ENCODE measurements around the gene ACKR3. TPM values are rescaled to one million over a fixed set of nuclear protein-coding genes. Genes with fewer than 3 reads are reported as not detected.
A peak's percentile ranks its signal among the peaks of the same experiment; 100 is the strongest.

ACKR3 gene
- total RNA-seq, 2 experiments from 2014 or later, result 5.4 to 6.4 TPM

DNA sequence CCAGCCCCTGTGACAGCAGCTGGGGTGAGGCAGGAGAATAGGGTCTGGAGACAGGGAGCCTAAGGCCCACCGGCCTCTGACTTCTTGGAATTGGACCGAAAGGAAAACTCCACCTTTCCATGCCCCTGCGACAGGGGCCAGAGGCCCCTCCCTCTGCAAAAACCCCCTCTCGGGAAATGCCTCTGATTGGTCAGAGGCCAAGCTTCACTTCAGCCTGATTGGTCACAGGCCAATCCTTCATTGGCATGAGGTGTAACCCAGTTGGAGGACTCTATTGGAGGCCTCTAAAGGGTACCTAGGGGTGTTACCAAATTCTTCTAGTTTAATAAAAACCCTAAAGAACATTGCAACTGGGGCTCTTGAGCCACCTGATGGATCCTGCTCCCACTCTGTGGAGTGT is 5.7 kb upstream of the ACKR3 start:
- Mint-ChIP-seq H3K4me3 (no peak overlapping the region), H3K36me3 (ENCODE audit: low read depth) (peaks cover 35% of the 10 kb centered on the region), H3K4me1 (peaks cover 30% of the 10 kb centered on the region), H3K27me3 (peaks cover 3% of the 10 kb centered on the region), H3K27ac (no peak overlapping the region), H3K9me3 (peaks cover 3% of the 10 kb centered on the region)
- DNase-seq, result no peak
- ChIA-PET CTCF (no interaction called here), POLR2A (interaction anchor here (1.0 kb wide), 1 partner anchor 27 kb away, joined by 3 read pairs; no protein-coding TSS in a partner anchor)

- peaks cover 32% of the 10 kb centered on the region for H3K4me1 Mint-ChIP-seq
- H3K27me3 Mint-ChIP-seq, result peaks cover 3% of the 10 kb centered on the region
- H3K27ac Mint-ChIP-seq, result no peak overlapping the region
- POLR2A ChIA-PET, result no interaction called here
- peaks cover 34% of the 10 kb centered on the region for H3K36me3 Mint-ChIP-seq (ENCODE audit: low read depth)
- no peak overlapping the region for H3K4me3 Mint-ChIP-seq
- H3K9me3 Mint-ChIP-seq, result peaks cover 3% of the 10 kb centered on the region
- CTCF ChIA-PET, result no interaction called here
- no peak for DNase-seq
These were observed 4.4 kb upstream of the ACKR3 start for GRCh38 chr2:236565212-236565611.

GRCh38 chr2:236565879-236566402 is 3.7 kb upstream of the ACKR3 start:
- DNase-seq, result no peak
- POLR2A ChIA-PET, result no interaction called here
- Mint-ChIP-seq H3K27me3 (peaks cover 3% of the 10 kb centered on the region), H3K27ac (no peak overlapping the region), H3K36me3 (ENCODE audit: low read depth) (peaks cover 30% of the 10 kb centered on the region), H3K4me3 (no peak overlapping the region), H3K9me3 (peaks cover 3% of the 10 kb centered on the region), H3K4me1 (peaks cover 35% of the 10 kb centered on the region)
- CTCF ChIA-PET, result no interaction called here

DNA sequence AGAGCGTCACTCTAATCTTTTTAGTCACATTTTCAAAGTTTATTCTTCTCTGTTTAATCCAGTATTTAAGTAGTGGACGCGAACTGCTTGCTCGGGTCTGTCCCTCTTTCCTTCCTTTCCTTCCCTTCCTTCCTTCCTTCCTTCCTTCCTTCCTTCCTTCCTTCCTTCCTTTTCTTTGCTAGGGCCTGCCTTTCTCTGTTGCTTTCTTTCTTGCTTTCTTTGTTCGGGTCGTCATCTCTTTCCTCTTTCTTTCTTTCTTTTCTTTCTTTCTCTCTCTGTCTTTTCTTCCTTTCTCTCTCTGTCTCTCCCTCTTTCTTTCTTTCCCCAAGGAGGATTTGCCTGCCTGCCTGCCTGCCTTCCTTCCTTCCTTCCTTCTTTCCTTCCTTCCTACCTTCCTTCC is 3.0 kb upstream of the ACKR3 start:
- no peak overlapping the region for H3K4me3 Mint-ChIP-seq

GRCh38 chr2:236568068-236568921 is 1.3 kb upstream of the ACKR3 start:
- H3K27ac Mint-ChIP-seq, result peak overlapping the region; percentile 36
- H3K4me3 Mint-ChIP-seq, result peak overlapping the region; percentile 53
- CTCF ChIA-PET, result interaction anchor here (1.2 to 3.1 kb wide), 4 partner anchors 8 to 60 kb away, joined by 3 to 37 read pairs (median 6); no protein-coding TSS in a partner anchor
- peaks cover 3% of the 10 kb centered on the region for H3K27me3 Mint-ChIP-seq
- H3K4me1 Mint-ChIP-seq, result peaks cover 35% of the 10 kb centered on the region
- POLR2A ChIA-PET, result no interaction called here
- H3K9me3 Mint-ChIP-seq, result no peaks in the 10 kb centered on the region
- H3K36me3 Mint-ChIP-seq (ENCODE audit: low read depth), result peaks cover 9% of the 10 kb centered on the region
- peak; percentile 35 for DNase-seq

More for the DNA sequence above, 3.0 kb upstream of the ACKR3 start:
- no peak for DNase-seq
- Mint-ChIP-seq H3K36me3 (ENCODE audit: low read depth) (peaks cover 26% of the 10 kb centered on the region), H3K27ac (peak overlapping the region; percentile 73), H3K27me3 (peaks cover 3% of the 10 kb centered on the region), H3K9me3 (peaks cover 3% of the 10 kb centered on the region), H3K4me1 (peaks cover 35% of the 10 kb centered on the region)
- ChIA-PET POLR2A (no interaction called here), CTCF (no interaction called here)

DNA sequence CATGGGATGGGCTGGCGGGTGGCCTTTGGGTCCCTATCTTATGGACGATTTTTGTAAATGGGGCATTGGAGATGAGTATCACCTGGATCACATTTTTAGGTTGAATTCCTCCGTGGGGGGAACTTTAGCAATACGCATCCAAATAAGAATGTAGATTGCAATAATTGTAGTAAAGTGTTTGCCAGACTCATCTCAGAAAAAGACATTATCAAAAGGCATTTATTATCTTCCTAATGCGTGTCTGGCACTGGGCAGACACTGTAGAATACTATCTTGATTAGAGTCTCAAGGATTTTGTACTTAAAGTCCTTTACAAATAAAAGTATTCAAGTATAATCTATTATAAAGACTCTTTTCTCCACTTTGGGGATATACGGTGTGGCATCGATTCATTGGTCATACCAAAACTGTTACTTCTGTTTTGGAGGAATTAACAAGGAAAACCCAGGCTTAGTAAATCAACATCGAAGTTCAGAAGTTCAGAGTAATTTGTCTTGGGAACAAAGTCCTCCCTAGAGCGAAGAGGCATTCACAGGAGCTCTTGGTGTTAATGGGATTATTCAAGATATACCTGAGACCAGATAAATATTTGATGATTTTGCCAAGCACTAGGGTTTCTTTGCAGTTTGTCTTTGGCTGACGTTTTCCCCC is 578 bp upstream of the ACKR3 start:
- Mint-ChIP-seq H3K4me1 (peaks cover 35% of the 10 kb centered on the region), H3K36me3 (ENCODE audit: low read depth) (peaks cover 7% of the 10 kb centered on the region), H3K27me3 (peaks cover 3% of the 10 kb centered on the region), H3K27ac (no peak overlapping the region), H3K9me3 (no peaks in the 10 kb centered on the region), H3K4me3 (peak overlapping the region; percentile 26)
- CTCF ChIA-PET, result interaction anchor here (1.0 to 3.1 kb wide), 8 partner anchors 8 to 64 kb away, joined by 3 to 37 read pairs (median 4); no protein-coding TSS in a partner anchor
- no peak for DNase-seq
- POLR2A ChIA-PET, result no interaction called here

DNA sequence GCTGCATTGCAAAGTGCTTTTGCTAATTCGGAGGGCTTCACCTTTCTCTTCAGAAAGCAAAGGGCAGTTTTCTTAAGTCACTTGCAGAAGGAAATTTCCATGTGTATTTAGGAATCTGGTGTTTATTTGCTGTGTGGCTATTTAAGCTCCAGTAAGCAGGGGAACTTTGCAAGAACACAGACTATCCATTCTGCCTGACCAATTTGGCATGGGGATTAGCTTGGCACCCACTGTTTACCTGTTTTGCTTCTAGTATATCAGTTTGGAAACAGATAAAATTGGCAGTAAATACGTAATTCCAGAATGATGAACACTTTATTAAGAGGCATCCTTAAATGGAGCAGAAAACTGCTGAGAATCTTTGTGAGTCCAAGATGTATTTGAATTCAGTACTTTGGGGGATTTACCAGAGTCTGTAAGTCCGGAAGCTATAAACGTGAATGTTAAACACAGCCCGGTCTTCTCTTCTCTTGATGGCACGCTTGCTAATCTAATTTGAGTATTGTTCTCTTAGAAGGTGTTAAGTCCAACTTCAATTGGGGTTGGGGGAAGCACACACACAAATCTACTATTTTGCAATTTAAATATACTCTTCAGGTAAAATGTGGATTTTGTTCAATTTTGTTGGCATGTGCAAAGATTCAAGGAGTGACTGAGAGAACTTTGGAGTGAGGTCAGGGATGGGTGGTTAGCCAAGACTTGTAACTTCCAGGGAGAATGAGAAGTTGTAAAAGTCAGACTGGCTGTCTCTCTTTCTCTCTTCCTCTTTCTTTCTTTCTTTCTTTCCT is 650 bp downstream of the ACKR3 start:
- ChIA-PET POLR2A (no interaction called here), CTCF (interaction anchor here (0.7 to 3.1 kb wide), 10 partner anchors 10 to 499 kb away, joined by 3 to 37 read pairs (median 3); no protein-coding TSS in a partner anchor)
- H3K27me3 Mint-ChIP-seq, result peaks cover 3% of the 10 kb centered on the region
- H3K4me1 Mint-ChIP-seq, result peaks cover 35% of the 10 kb centered on the region
- no peak overlapping the region for H3K4me3 Mint-ChIP-seq
- H3K27ac Mint-ChIP-seq, result no peak overlapping the region
- H3K36me3 Mint-ChIP-seq (ENCODE audit: low read depth), result peaks cover 7% of the 10 kb centered on the region
- DNase-seq, result no peak
- no peaks in the 10 kb centered on the region for H3K9me3 Mint-ChIP-seq

DNA sequence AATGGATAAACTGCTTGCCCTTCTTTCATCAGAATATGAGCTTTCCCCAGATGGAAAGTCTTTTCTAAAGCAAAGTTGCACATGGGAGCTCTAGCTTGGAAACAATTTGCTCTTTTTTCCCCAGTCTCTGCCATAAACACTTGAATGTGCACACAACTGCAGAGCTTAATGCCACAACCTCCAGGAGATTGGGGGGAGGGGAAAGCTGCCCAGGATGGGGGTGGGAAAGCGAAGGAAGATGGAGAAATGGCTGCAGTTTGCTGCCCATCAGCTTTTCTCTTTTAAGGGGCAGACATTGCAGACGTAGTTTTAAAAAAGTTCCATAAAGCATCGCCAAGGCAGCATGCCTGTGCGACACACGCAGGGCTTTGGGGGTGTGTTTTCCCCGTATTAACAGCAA is 1.5 kb downstream of the ACKR3 start:
- no peak for DNase-seq
- Mint-ChIP-seq H3K36me3 (ENCODE audit: low read depth) (peaks cover 7% of the 10 kb centered on the region), H3K27ac (peak overlapping the region; percentile 13), H3K9me3 (no peaks in the 10 kb centered on the region), H3K4me3 (no peak overlapping the region), H3K4me1 (peaks cover 35% of the 10 kb centered on the region), H3K27me3 (peaks cover 3% of the 10 kb centered on the region)
- POLR2A ChIA-PET, result no interaction called here
- CTCF ChIA-PET, result interaction anchor here (0.6 to 1.1 kb wide), 4 partner anchors 49 to 149 kb away, joined by 3 read pairs; no protein-coding TSS in a partner anchor

DNA sequence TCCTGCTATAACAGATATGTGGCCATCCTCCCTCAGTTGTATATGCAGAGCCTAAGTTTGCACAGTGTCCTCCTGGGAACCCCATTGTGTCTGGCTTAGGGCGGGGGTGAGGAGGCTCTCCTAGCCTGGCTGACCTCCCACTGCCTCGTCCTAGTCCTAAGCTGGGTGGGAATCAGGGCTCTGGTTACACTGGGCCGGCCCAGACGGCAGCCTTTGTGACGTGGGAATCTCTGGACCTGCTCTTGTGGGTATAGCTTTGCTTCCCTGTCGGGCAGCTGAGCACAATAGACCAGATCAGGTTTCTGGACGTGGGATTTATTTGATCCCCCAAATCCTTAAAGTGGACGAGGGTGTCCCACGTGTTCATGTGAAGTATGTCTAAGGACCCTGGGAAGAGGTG is 2.9 kb downstream of the ACKR3 start:
- DNase-seq, result no peak
- Mint-ChIP-seq H3K9me3 (no peaks in the 10 kb centered on the region), H3K36me3 (ENCODE audit: low read depth) (peaks cover 5% of the 10 kb centered on the region), H3K4me1 (peaks cover 28% of the 10 kb centered on the region), H3K27me3 (peaks cover 3% of the 10 kb centered on the region), H3K27ac (no peak overlapping the region), H3K4me3 (no peak overlapping the region)
- ChIA-PET CTCF (no interaction called here), POLR2A (interaction anchor here (0.6 kb wide), 1 partner anchor 17 kb away, joined by 3 read pairs; no protein-coding TSS in a partner anchor)

DNA sequence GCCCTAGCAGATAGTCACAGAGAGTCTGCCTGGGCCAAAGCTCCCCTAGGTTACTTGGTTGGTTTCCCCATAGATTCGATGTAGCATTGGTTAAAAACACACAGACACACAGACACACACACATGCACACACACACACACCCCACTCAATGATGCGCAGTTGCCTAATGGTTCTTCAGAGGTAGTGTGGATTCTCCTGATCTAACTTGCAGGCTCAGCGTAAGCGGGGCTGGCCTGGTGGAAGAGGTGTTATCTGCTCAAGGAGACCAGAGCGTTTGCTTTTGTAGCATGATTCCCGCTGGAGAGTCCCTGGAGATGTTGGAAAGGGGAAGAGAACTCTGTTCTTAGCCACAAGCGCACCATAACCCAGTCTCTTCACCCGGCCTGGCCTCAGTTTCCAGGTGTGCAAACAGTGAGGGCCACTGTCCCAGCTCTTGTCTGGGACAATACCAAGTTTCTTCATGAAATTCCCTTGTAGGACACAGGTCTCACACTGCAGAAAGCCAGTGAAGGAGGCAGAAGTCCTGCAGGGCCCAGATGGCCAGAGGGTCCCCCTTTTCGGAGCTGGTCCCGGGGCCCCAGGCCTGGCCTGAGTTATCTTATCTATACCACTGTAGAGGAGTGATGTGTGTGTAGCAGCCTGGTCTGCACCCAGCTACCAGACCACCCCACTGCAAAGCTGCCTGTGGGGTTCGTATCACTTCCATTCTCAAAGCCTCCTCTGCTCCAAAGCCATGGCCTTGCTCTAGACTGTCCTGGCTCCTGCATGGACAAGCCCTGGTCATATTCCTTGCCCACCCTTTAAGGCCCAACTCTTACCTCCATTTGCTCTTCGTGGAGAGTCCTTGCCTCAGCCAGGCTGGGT is 3.7 kb downstream of the ACKR3 start:
- no peak for DNase-seq
- ChIA-PET POLR2A (interaction anchor here (0.6 kb wide), 1 partner anchor 16 kb away, joined by 3 read pairs; no protein-coding TSS in a partner anchor), CTCF (interaction anchor here (1.0 kb wide), 1 partner anchor 60 kb away, joined by 3 read pairs; no protein-coding TSS in a partner anchor)
- no peaks in the 10 kb centered on the region for H3K9me3 Mint-ChIP-seq
- H3K27ac Mint-ChIP-seq, result no peak overlapping the region
- H3K27me3 Mint-ChIP-seq, result peaks cover 3% of the 10 kb centered on the region
- H3K4me3 Mint-ChIP-seq, result no peak overlapping the region
- peaks cover 22% of the 10 kb centered on the region for H3K4me1 Mint-ChIP-seq
- peaks cover 1% of the 10 kb centered on the region for H3K36me3 Mint-ChIP-seq (ENCODE audit: low read depth)

GRCh38 chr2:236574000-236574399 is 4.4 kb downstream of the ACKR3 start:
- Mint-ChIP-seq H3K36me3 (ENCODE audit: low read depth) (peaks cover 1% of the 10 kb centered on the region), H3K4me3 (no peak overlapping the region), H3K27ac (no peak overlapping the region), H3K4me1 (peaks cover 17% of the 10 kb centered on the region), H3K27me3 (no peaks in the 10 kb centered on the region), H3K9me3 (no peaks in the 10 kb centered on the region)
- ChIA-PET POLR2A (no interaction called here), CTCF (interaction anchor here (1.0 kb wide), 1 partner anchor 61 kb away, joined by 3 read pairs; no protein-coding TSS in a partner anchor)
- no peak for DNase-seq

Measured in activated CD4-positive, alpha-beta T cell treated with anti-CD3 and anti-CD28 coated beads, Interleukin-2, amount 10 ng/mL, durations not matched to agents 7 days and 5 days (primary cell).